ENCODE measurements around the gene UBE3C.

DNA sequence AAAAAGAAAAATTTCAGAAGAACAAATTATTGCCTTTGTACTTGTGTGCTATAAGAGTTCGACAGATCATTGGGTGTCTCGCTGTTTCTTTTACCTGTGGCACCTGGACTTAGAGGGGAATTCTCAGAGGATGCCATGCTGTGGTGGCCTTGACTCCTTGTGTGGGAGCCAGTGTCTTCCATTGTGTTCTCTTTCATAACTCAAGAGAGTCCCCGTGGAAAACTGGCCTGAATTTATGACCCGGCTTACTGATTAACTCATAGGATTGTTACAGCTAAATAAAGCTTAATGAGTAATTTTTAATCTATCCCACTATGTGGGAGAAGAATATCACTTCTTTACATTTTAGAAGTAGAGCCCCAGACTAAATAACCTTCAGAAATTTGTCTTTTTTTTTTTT lies 54.5 kb downstream of the UBE3C start:
- TF ChIP-seq, protein P1, sequence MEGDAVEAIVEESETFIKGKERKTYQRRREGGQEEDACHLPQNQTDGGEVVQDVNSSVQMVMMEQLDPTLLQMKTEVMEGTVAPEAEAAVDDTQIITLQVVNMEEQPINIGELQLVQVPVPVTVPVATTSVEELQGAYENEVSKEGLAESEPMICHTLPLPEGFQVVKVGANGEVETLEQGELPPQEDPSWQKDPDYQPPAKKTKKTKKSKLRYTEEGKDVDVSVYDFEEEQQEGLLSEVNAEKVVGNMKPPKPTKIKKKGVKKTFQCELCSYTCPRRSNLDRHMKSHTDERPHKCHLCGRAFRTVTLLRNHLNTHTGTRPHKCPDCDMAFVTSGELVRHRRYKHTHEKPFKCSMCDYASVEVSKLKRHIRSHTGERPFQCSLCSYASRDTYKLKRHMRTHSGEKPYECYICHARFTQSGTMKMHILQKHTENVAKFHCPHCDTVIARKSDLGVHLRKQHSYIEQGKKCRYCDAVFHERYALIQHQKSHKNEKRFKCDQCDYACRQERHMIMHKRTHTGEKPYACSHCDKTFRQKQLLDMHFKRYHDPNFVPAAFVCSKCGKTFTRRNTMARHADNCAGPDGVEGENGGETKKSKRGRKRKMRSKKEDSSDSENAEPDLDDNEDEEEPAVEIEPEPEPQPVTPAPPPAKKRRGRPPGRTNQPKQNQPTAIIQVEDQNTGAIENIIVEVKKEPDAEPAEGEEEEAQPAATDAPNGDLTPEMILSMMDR (IDR thresholded peaks at IDR 0.05): no peak
- TF ChIP-seq POLR2AphosphoS5 (IDR thresholded peaks at IDR 0.05; ENCODE audit: low read depth, low read length): no peak
- TF ChIP-seq, protein P2, sequence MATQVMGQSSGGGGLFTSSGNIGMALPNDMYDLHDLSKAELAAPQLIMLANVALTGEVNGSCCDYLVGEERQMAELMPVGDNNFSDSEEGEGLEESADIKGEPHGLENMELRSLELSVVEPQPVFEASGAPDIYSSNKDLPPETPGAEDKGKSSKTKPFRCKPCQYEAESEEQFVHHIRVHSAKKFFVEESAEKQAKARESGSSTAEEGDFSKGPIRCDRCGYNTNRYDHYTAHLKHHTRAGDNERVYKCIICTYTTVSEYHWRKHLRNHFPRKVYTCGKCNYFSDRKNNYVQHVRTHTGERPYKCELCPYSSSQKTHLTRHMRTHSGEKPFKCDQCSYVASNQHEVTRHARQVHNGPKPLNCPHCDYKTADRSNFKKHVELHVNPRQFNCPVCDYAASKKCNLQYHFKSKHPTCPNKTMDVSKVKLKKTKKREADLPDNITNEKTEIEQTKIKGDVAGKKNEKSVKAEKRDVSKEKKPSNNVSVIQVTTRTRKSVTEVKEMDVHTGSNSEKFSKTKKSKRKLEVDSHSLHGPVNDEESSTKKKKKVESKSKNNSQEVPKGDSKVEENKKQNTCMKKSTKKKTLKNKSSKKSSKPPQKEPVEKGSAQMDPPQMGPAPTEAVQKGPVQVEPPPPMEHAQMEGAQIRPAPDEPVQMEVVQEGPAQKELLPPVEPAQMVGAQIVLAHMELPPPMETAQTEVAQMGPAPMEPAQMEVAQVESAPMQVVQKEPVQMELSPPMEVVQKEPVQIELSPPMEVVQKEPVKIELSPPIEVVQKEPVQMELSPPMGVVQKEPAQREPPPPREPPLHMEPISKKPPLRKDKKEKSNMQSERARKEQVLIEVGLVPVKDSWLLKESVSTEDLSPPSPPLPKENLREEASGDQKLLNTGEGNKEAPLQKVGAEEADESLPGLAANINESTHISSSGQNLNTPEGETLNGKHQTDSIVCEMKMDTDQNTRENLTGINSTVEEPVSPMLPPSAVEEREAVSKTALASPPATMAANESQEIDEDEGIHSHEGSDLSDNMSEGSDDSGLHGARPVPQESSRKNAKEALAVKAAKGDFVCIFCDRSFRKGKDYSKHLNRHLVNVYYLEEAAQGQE (IDR thresholded peaks at IDR 0.05; ENCODE audit: insufficient read depth in 1 of 2, low read depth in 2 of 2, low read length in 1 of 2): no peak
- no peak for TF ChIP-seq SIN3A (IDR thresholded peaks at IDR 0.05; ENCODE audit: borderline replicate concordance, insufficient read depth, low read depth, low read length)
- TF ChIP-seq TCF7L2 (IDR thresholded peaks at IDR 0.05; ENCODE audit: low read depth, low read length): no peak

Data from Panc1 (cell line).